ENCODE results near the gene MOGAT1.

- no peak for TF ChIP-seq MAX (IDR thresholded peaks at IDR 0.05)
- TF ChIP-seq, protein P1, sequence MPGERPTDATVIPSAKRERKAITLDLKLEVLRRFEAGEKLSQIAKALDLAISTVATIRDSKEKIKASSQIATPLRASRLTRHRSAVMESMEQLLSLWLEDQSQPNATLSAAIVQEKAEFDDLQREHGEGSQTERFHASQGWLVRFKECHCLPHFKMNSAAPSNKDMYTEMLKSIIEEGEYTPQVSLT (CRISPR knock-in tag; IDR thresholded peaks at IDR 0.05; ENCODE audit: borderline replicate concordance, low read depth), result no peak
- TF ChIP-seq YY1 (IDR thresholded peaks at IDR 0.05; ENCODE audit: insufficient read depth, insufficient replicate concordance, low read depth, low read length), result no peak
- TF ChIP-seq PCBP2 (optimal IDR thresholded peaks at IDR 0.05; ENCODE audit: low read depth, low read length, poor library complexity, severe bottlenecking), result no peak
- TF ChIP-seq ETV6 (CRISPR knock-in tag; conservative IDR thresholded peaks at IDR 0.05), result no peak
These were observed 51.0 kb downstream of the MOGAT1 start for GRCh38 chr2:222722327-222722946.

All from HepG2 (cell line).